NCI-H1105 treated with DMSO at 0.1 percent for 48 hours (cell line): Measurements from ENCODE around the gene ZNF428.
"Not testable (repeated sequence)": the region's sequence is repeated elsewhere in the genome, so short reads cannot be mapped to it uniquely, and the experiment has no call there.

Source experiments
- DNase-seq: peaks from one replicate; lab custom pipeline; 2025; lab: John Stamatoyannopoulos, UW

Gene ZNF428, protein sequence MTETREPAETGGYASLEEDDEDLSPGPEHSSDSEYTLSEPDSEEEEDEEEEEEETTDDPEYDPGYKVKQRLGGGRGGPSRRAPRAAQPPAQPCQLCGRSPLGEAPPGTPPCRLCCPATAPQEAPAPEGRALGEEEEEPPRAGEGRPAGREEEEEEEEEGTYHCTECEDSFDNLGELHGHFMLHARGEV

DNA sequence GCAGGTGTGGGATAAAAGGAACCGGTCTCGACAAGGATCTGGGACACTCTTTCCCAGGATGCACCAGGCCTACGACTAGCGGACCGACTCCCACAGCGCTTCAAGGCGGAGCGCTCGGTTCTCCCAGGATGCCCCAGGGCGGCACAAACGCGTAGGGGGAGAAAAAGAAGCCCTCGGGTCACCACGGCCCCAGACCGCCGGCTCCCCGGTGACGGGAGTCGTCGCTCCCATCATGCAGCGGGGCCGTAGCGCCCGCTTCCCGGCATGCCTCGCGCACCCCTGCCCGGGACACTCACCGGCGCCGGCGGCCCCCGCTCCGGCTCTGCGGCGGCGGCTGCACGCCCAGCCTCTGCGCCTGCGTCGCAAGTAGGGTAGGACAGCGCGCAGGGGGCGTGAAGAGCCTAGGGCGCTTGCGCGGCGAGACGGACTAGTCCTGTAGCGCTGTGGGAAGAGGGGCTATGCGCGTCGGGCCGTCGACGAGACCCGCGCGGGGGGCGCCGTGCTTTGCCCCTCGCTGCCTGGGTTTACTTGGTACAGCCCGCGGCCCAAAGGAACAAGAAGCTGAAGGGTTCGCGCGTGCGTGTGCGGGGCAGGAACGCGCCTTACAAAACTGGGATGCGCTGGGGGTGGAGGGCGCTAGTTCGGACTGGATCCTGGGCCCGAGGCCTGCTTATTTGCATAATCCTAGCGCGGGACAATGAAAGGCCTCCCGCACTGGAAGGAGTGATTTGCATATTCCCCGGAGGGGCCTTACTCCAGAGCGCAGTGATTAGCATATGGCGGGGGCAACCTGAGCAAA, at the start of gene ZNF428:
ZNF428 (minus strand) TSS at position 368 of the 799 bp plus-strand sequence. CDS start 5,325 bp downstream, outside the sequence.
- DNase-seq: peak; percentile 88

DNA sequence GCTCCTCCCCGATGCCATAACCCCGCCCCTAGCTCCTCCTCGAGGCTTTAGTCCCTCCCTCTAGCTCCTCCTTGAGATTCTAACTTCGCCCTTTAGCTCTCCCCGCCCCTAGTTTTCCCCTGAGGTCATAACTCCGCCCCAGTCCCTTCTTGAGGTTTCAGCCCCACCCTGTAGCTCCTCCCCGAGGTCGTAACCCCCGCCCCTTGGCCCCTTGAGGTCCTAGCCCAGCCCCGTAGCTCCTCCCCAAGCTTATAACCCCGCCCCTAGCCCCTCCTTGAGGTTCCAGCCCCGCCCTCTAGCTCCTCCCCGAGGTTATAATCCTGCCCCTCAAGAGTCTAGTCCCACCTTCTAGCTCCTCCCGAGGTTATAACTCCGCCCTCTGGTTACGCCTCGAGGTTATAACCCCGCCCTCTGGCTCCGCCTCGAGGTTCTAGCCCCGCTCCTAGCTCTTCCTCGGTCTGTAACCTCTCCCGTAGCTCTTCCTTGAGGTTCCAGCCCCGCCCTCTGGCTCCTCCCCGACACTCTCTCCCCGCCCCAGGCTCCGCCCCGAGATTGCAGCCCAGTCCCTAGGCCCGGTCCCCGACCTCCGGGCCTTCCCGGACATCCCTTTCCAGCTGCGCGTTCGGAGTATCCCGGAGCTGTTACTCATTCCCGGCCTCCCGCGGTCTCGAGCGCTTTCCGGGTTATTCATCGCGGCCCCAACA, 49.1 kb upstream of the ZNF428 start:
- peak; percentile 99 for DNase-seq

DNA sequence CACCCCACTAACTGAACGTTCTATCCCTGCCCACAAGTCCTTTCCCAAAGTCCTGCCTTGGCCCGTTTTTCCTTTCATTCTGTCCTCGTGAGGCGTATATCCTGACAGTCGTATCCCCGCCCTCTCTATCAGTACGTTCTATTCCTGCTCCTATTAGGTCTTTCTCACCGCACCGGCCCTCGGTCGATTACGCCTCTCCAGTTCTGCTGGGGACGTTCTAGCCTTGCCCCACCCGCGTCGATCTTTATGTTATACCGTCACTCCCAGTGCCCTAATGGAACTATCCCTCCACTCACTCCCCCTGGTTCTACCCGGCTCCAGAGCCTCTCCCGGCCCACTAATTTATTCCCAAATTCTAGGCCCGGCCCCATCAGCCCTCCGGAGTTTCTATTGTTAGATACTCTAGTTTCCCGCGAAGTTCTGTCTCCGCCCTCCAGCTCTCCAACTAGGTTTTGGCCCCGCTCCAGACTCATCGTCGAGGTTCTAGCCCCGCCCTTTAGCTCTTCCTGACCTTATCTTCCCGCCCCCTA, 48.5 kb upstream of the ZNF428 start:
- DNase-seq: no peak

DNA sequence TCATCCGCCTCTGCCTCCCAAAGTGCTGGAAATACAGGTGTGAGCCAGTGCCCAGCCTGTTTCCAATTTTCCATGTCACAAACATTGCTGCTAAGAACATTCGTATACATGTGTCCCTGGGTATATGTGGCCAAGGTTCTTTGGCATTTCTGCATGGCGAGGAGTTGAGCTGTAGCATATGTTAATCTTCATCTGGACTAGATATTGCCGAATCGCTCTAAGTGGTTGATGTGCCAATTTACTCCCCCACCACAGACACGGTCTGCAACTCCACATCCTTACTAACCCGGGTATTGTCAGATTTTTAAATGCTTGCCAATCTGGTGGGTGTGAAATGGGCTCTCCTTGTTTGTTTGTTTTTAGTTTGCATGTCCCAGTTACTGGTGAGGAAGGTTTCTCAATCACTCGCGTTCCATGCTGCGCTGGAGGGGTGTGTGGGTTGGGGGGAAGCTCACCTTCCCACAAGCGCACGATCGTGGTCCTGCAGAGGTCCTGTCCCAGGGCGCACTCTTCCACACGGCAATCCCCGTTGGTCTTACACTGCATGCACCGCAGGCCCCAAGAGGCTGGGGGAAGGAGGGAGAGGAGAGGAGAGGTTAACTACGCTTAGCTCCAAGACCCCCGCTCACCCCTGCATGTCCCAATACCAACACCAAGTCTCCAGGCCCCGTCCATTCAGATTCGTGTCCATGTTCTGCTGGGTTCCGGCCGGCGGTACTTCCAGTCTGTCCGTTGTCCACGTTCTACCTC, 47.9 kb upstream of the ZNF428 start:
- no peak for DNase-seq

DNA sequence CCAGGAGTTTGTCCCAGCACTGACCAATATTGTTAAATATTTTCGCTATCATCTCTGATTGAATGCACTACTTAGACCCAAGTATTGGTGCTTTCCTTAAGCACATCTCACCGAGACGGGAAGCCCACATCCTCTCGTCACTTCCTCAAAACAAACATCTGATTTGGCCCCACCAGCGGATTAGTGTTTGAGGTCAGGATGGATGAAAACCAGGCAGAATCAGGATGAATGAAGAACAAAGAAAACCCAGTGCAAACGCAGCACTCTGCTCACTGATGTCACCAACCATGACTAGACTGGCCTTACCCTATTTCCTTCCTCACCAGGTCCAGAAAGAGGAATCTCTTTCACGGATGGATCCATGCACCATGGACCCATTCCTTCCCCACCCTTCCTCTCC, 44.6 kb upstream of the ZNF428 start:
- DNase-seq: no peak

DNA sequence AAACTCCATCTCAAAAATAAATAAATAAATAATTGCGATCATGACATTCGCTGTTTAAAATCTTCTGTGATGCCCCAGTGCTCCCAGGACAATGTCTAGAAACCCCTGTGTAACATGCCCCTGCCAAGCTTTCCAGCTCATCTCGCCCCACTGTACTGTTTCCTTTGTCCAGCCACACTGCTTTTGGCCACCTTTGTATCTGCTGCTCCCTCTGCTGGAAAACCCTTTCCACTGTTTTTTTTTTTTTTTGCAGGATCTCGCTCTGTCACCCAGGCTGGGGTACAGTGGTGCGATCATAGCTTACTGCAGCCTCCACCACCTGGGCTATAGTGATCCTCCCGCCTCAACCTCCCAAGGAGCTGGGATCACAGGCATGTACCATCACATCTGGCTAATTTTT, 43.1 kb upstream of the ZNF428 start:
- no peak for DNase-seq

DNA sequence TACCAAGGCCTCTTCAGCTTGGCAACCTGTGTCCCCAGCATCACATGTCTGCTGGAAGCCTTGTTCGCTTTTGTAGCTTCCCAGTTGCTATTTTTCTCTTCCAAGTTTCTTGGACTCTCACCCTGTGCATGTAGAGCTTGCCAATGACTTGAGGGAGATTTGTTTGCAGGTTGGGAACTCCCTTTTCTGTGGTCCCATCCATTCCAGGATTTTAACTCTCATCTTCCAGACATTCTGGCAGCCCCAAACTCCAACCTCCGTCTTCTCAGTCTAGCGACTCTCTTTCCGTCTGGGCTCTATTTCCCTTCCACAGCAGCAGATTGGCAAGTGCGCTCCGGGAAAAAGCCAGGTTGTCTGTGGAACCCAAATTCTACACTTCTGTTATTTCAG, 41.5 kb upstream of the ZNF428 start:
- DNase-seq: no peak

DNA sequence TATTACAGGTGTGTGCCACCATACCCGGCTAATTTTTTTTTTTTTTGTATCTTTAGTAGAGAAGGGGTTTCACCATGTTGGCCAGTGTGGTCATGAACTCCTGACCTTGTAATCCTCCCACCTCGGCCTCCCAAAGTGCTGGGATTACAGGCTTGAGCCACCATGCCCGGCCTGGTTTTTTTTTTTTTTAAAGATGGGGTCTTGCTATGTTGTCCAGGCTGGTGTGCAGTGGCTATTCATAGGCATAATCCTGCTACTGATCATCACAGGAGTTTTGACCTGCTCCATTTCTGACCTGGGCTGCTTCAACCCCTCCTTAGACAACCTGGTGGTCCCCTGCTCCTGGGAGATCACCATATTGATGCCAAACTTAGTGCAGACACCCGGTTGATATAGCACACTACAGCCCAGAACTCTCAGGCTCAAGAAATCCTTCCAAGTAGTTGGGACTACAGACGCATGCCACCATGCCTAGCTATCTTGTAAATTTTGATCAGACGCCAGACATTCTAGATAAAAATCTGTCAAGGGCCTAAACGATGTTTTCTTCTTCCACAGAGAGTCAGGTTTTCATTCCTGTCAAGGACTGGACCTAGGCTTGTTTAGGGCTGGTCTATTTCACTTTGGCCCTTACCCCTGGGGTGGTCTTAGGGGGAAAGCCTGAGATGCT, 41.0 kb upstream of the ZNF428 start:
- no peak for DNase-seq

DNA sequence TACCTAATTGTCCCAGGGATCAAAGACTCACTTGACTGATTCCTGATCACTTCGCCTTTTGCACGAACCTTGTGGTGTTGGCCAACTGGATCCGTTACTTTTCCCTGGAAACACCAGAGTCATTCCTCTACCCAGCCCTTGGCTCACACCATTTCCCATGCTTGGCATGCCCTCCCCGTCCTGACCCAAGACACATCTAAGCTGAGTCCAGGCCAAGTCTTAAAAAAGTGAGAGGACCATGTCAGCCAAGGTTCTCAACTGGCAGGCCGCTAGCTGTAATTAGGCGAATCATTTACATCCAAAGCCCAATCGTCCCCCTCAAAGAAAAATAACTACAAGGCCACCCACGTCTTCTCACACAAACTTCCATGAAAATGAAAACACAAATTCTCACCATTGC, 39.1 kb upstream of the ZNF428 start:
- DNase-seq: no peak

DNA sequence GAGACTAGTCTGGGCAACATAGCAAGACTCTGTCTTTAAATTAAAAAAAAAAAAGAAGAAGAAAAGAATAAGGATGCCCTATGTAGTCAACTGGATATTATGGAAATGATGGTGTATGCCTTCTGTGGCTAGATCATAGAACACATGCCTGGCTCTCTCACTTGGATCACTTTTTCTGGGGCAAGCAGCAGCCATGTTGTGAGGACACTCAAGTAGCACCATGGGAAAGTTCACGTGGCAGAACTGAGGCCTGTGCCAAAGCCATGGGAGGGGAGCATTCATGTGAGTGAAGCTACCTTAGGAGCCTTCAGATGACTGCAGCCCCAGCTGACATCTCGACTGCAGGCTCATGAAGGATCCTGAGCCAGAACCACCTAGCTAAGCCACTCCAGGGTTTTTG, 38.6 kb upstream of the ZNF428 start:
- DNase-seq: no peak

DNA sequence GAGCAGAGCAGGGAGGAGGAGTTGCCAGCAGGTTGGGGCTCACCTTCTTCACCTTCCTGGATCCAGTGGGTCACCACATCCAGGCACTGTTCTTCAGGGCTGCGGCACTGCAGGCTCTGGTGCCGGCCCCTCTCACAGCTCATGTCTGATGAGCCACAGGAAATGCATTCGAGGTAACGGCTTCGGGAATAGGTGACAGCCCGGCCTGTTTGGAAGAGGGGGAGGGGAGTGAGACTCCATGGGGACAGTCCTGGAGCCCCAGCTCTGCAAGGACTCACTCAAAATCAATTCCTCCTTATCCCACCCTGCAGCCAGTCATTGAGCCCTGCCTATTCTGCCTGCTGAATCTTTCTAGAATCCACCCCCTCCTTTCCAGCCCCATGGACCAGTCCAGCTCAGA, 37.0 kb upstream of the ZNF428 start:
- no peak for DNase-seq

DNA sequence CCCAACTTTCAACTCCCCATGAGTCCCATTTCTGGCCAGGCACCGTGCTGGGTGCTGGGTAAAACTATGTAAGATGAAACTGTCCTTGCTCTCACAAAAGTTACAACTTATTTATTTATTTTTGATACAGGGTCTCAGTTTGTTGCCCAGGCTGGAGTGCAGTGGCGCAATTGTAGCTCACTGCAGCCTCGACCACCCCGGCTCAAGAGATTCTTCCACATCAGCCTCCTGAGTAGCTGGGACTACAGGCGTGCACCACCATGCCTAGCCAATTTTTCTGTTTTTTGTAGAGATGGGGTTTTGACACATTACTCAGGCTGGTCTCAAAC, 33.1 kb upstream of the ZNF428 start:
- DNase-seq: no peak

DNA sequence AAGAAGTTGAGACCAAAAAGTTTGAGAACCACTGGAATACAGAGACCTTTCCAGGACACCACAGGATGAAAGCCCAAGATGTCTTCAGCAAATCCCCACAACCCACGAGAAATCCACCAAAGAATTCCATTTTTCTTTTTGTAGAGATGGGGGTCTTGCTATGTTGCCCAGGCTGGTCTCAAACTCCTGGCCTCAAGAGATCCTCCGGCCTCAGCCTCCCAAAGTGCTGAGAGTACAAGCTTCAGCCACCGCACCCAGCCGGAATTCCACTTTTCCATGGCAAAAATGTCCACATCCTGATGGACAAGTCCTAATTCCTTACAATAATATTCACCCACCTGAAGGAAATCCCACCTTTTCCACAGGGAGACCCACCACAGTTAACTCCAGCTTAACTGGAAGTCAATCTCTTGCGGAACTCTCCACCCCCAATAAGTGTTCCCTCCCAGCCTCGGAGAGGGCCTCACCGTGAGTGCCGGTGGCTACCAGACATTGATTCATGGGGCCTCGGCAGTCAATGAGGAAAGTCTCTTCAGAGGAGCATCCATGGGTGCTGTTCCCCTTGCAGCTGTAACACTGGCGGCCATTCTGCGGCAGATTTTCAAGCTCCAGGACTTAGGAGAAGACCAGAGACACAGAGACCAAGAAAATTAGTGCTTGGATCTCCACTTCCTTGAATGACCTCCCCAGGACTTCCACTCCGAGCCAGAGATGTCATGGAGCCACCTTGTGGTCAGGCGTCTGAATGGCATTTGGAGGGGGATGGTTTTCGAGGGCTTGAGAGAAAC, 32.5 kb upstream of the ZNF428 start:
- peak; percentile 45 for DNase-seq

DNA sequence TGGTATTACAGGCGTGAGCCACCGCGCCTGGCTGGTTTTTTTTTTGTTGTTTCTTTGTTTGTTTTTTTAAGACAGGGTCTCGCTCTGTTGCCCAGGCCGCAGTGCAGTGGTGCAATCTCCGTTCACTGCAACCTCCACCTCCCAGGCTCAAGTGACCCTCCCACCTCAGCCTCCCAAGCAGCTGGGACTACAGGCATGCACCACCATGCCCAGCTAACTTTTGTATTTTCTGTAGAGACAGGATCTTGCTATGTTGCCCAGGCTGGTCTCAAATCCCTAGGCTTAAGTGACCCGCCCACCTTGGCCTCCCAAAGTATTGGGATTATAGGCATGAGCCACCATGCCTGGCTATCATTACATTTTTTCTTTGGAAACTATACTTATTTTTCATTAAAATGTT, 30.8 kb upstream of the ZNF428 start:
- not testable (repeated sequence) for DNase-seq

DNA sequence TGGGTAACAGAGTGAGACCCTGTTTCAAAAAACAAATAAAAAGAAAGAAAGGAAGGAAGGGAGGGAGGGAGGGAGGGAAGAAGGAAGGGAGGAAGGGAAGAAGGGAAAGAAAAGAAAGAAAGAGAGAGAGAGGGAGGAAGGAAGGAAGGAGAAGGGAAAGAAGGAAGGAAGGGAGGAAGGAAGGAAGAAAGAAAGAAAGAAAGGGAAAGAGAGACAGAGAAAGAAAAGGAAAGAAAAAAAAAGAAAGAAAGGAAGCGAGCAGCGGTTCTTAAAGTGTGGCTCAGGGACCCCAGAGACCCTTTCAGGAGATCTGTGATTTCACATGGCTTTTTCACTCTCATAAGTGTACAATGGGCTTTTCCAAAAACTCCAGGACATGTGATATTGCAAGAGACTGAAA, 30.1 kb upstream of the ZNF428 start:
- no peak for DNase-seq

DNA sequence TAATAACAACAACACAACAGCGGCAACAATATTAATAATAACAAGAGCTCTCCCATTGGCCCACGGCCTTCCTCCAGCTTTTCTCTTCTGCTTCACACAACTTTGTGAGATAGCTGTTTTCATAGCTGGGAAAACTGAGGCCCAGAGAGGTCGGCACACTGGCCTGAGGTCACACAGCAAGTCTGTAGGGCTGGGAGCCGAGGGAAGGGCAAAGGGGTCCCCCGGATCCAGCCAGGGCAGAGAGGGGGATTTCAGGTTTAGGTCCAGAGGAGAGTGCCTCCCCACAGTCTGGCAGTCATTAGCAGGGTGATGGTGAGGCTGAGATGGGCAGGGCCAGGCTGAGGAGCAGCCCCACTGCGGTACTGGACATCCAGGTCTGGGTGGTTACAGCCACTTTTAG, 29.2 kb upstream of the ZNF428 start:
- DNase-seq: no peak

DNA sequence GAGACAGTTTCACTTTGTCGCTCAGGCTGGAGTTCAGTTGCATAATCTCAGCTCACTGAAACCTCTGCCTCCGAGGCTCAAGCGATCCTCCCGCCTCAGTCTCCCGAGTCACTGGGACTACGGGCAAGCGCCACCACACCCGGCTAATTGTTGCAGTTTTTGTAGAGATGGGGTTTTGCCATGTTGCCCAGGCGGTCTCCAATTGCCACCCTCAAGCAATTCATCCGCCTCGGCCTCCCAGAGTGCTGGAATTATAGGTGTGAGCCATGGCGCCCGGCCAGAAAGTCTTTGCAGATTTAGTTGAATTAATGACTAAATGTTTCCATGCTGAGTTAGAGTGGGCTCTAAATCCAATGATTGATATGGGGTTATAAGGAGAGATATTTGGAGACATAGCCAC, 24.8 kb upstream of the ZNF428 start:
- no peak for DNase-seq

DNA sequence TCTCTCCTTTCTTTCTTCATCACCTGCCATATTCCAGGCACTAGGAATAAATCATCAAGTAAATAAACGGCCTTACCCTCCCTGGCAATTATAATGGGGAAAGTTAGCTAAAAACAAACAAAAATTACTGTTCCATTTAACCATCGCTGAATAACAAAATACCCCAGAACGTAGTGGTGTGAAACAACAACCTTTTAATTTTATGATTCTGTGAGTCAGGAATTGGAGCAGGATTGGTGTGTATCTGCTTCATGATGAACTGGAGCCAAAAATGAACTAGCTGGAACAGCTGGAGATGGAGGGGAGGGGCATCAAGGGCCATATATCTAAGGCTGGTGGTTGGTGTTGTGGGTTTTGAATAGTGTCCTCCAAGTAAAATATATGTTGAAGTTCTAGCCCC, 23.9 kb upstream of the ZNF428 start:
- DNase-seq: peak; percentile 65

DNA sequence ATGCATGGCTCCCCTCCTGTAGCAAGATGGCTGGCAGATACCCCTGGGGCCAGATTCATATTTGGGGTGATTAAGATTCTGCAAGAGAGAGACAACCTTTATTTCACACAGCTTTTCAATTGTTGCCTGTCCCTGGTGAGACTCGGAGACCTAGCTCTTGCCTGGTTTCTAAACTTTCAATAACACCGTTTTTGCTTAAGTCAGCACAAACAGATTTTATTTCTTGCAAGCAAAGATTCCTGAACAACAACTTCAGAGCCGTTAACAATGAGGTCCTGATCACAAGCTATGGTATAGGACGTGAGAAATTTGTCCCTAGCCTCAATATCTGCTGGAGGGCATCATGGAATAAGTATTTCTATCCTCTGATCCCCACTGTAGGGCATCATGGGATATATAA, 23.1 kb upstream of the ZNF428 start:
- DNase-seq: no peak

DNA sequence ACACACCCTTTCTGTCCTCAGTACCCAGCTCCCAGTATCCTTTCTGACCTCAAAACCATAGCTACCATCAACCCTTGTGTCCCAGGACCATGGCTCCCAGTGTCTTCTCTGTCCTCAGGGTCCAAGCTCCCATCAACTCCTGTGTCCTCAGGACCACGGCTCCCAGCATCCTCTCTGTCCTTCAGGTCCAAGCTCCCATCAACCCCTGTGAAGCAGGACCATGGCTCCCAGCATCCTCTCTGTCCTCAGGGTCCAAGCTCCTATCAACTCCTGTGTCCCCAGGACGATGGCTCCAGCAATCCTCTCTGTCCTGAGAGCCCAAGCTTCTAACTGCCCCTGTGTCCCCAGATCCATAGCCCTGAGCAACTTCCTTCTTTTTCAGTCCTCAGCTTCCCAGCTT, 21.9 kb upstream of the ZNF428 start:
- no peak for DNase-seq

DNA sequence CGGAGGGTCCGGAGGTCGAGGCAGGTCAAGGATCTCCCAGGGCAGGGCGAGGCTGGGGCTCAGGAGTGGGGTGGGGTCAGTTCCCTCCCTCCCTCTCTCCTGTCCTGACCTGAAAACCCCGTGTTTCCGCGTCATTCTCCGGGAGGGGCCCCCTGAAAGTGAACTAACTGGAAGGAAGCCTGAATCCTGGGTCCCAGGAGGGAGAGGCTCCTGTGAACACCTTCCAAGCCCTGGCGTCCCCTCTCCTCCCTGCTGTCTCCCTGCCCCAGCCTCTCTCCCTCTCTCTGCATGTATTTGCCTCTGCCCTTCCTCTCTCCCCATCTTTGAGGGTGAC, 21.0 kb upstream of the ZNF428 start:
- no peak for DNase-seq
